Effector CD8-positive, alpha-beta T cell (primary cell): Measurements from ENCODE around the gene IL12A.

ENCODE experiments used
- DNase-seq: peaks from one replicate; lab custom pipeline; 2025; lab: John Stamatoyannopoulos, UW

IL12A gene

DNA sequence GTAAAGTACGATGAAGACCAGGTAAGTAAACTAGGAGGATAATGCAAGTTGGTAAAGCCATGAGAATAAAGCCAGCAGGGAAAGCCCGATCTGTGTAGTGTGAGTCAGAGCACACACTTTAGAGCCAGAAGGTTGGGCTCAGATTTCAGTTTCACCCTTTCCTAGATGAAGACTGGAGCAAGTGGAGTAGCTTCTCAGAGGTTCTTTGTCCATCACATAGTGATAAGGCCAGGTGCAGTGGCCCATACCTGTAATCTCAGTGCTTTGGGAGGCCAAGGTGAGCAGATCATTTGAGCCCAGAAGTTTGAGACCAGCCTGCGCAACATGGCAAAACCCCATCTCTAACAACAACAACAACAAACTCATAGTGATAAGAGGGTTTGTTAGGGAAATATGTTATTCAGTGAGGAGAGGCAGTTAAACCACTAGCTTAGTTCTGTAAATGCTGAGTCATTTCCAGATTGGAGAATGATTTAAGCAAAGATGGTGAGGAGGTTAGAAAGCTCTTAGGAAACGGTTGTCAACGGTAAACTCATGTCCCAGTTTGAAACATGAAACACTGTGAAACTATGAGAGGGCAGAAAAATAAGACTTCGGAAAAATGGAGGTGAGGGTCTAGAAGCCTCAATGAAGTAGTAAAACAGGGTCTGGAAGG lies 39.0 kb downstream of the IL12A start:
- no peak for DNase-seq

DNA sequence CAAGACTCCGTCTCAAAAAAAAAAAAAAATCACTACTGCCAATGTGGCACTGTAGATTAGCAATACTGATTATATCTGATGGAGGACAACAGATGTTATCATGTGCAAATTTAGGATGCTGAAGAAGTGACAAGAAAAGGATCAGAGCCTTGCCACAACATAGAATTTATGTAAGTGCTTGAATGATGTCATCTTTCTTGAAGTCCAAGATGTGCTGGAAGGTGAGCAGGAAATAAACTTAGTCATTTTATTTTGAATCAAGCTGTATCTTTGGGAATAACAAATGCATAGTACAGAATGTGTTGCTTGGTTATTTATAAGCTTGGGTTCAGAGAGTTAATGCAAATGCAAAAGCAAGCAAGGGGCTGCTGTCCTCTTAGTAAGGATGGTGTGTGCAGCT lies 47.1 kb downstream of the IL12A start:
- no peak for DNase-seq

- no peak for DNase-seq
These were observed 50.4 kb downstream of the IL12A start for GRCh38 chr3:160038862-160039562.

DNA sequence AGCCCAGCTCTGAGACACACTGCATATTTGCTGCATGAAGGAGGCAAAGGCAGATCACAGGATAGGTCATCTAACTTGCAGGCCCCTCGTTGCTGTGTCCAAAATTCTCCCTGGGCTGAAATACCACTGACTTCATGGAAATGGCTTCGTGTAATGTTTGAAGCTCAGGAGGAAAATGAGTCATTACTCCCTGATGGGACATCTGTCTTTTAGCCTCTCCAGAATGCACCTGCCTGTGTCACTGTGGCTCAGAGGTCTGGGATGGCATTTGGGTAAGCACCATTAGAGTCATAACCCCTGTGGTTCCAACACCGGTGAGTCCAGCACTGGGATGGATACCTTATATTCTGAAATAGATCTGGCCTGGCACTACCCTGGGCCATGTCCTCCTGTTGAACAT lies 51.5 kb downstream of the IL12A start:
- no peak for DNase-seq

DNA sequence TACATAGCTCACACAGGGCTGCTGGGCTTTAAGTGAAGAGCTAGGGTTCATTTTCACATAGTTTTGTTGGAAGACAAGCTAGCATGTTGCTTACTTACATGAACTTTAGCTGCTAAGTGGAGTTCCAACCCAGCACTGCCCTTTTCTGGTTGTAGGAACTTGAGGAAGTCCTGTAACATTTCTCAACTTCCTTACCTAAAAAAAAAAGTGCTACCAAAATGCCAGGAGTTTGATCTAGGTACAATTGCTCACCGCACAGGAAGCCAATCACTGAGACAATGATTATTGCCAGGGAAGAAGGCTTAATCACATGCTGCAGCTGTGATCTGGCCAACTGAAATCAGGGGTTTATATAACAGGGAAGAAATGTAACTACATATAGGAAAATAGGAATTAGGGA lies 52.8 kb downstream of the IL12A start:
- DNase-seq: no peak

GRCh38 chr3:160044121-160044520 lies 55.5 kb downstream of the IL12A start:
- no peak for DNase-seq
